ENCODE data around the gene SDHA.
"Not testable (repeated sequence)": the region's sequence is repeated elsewhere in the genome, so short reads cannot be mapped to it uniquely, and the experiment has no call there.

Gene SDHA

DNA sequence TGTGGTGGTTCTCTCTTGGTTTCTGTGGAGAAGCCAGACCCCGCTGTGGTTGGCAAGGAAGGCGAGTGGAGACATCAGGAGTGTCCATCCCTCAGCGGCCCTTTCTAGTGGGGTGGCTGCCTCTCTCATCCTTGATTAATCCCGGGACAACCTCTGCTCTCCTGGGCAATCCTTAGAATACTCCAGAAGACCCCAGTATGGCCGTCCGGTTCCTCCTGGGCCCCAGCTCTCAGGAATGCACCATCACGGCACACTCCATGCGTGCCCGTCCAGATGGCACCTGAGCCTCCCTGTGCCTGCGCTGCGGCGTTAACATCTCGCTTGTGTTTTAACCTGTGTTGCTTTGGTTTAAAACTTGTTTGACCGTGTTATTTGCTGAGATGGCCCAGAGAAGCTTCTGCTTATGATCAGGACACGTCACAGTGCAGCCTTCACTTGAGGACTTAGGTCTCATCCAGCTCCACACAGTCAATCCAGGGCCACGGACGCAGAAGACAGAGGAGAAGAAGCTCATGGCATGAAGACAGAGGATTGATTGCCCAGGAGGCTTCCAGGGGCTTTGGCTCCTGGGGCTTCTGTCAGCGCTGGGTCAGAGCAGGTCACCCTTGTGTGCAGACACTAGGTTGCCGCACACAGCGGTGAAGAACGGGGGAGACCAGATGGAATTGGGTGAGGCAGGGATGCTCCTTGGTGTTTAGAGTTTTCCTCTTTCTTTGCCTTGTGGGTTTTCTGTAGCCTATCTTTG is 82.7 kb downstream of the SDHA start:
- not testable (repeated sequence) for DNase-seq (ENCODE audit: low read depth in 2 of 2)

DNA sequence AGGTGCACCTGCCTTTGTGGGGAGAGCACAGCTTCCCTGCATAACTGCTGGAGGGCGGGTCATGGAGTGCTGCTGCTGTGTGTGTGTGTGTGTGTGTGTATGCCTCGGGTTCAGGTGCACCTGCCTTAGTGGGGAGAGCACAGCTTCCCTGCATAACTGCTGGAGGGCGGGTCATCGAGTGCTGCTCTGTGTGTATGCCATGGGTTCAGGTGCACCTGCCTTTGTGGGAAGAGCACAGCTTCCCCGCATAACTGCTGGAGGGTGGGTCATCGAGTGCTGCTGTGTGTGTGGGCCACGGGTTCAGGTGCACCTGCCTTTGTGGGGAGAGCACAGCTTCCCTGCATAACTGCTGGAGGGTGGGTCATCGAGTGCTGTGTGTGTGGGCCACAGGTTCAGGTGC is 84.3 kb downstream of the SDHA start:
- DNase-seq (ENCODE audit: low read depth in 2 of 2) = not testable (repeated sequence)

DNA sequence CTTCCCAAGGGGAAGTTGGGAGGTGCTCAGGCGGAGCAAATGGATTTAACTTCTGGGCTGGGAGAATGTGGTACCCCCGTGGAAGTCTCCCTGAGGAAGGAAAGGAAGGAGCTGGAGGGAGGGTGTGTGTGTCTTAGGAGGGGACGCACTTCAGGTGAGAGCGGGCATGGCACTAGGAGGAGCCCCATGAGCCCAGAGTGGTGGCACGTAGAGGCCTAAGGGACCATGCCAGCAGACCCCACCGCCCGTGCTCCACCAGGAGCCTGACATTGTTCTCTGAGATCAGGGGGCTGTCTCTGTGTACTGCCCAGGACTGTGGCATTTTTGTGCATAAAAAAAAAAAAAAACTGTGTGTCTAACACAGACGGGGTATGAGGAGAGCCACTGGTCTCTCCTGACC is 84.8 kb downstream of the SDHA start:
- DNase-seq (ENCODE audit: low read depth in 2 of 2) = no peak

DNA sequence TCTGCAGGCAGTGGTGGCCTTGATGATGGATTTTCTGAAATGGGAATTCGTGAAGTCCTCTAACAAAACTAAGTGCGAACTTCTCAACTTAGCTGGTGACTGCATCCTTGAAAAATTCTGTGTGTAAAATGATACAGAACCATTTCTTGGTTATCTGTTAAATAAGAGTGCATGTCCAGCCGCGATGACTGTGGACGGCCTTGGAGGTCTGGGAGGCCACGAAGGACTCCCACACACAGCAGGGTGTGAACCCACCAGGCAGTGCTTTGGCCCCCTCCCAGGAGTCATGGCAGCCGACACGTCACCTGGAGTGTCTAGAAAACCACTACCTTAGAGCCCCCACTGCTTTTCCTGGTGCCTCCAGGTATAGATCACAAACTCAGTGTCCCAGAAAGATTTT is 85.6 kb downstream of the SDHA start:
- not testable (repeated sequence) for DNase-seq (ENCODE audit: low read depth in 2 of 2)

DNA sequence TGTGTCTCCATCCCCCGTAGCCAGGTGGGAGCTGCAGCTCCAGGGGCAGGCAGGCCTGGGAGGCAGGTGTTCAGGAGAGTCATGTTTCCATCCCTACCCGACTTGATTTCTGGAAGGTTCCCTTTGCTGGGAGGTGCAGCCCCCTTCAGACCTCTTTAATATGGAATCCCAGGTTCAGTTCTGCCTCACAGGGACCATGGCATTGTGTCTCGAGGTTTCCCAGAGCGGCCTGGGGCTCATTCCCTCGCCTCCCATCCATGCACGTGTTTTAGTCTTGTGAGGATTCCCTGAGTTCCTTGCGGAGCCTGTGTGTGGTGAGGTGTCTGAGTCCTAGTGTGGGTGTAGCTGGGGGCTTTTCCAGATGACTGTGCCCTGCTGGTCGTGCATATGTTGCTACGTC is 86.9 kb downstream of the SDHA start:
- no peak for DNase-seq (ENCODE audit: low read depth in 2 of 2)

DNA sequence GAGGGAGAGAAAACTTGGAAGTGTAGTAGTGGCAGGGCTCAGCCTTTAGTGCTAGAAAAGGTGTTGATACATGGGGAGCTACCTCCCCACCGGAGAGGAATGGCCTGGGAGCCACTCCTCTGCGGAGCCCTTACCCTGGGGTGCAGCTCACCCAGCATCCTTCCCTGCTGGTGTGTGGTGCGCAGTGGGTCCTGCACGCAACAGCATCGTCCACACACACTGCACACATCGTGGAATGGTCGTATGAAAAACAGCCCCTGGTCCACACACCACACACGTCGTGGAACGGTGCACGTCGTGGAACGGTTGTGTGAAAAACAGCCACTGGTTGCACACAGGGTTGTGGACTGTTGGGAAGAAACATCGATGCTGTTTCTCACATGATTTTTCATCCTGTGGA is 87.3 kb downstream of the SDHA start:
- DNase-seq (ENCODE audit: low read depth in 2 of 2) = no peak

DNA sequence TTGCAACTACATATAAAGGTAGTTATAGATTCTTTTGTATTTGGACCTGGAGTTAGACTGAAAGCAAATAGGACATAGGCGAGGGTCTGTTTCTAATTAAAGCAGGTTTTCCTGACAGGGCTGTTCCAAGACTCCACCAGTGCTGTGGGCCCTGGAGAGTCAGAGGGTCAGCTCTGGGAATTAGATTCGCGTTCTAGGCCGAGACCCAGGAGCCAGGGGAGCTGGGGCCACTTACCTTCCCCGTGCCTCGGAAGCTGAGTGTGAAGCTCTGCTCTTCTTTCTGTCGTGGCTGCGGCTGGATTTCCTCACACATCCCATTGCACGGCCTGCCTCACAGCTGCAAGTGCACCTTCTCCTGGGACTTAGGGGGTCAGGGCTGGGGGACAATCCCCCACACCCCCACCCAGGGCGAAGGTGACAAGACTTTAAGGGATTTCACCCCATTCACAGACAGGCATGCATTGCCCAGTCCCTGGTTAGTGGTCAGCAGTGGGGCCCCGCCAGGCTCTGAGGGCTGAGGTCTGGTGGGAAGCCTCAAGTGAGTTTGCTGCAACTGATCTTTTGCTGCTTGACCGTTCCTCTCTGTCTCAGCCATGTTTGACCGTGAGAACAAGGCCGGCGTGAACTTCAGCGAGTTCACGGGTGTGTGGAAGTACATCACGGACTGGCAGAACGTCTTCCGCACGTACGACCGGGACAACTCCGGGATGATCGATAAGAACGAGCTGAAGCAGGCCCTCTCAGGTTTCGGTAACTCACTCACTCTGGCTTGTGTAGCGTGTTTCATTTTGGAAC is 88.1 kb downstream of the SDHA start:
- no peak for DNase-seq (ENCODE audit: low read depth in 2 of 2)
